Right atrium auricular region (tissue), 2 donors: Measurements from ENCODE around the gene CBLB. TPM values are rescaled to one million over a fixed set of nuclear protein-coding genes. Genes with fewer than 3 reads are reported as not detected.

Source experiments
- DNase-seq: peaks from one replicate; pipeline ENCODE4 v3.0.0-alpha.2; 2019; ENCODE audit warnings: low spot score
- H3K27ac ChIP-seq, 2 donors: fragments of 200-600 bp; sonication (generic); 1 replicate in 1 of 2; 2 replicates in 1 of 2; pipeline ENCODE4 v1.5.1; 2016 to 2019
- H3K27me3 ChIP-seq, 2 donors: fragments of 200-600 bp; sonication (generic); one replicate each; pipeline versions ENCODE4 v1.5.1 to v1.6.0; 2017 to 2019
- H3K36me3 ChIP-seq: fragments of 200-600 bp; sonication (generic); one replicate; pipeline ENCODE4 v1.5.1; 2016
- H3K4me1 ChIP-seq, 2 donors: fragments of 200-600 bp; sonication (generic); one replicate each; pipeline versions ENCODE4 v1.5.1 to v1.6.0; 2017 to 2019
- H3K4me3 ChIP-seq, 2 donors: fragments of 200-600 bp; sonication (generic); 1 replicate in 1 of 2; 2 replicates in 1 of 2; pipeline ENCODE4 v1.5.1; 2017 to 2019; ENCODE audit warnings: mild to moderate bottlenecking in 1 of 2, moderate library complexity in 1 of 2
- H3K9me3 ChIP-seq, 2 donors: fragments of 200-600 bp; sonication (generic); one replicate each; pipeline ENCODE4 v1.5.1; 2019
- total RNA-seq, 2 donors: library from RNA; depleted of rRNA; stranded (reverse); fragments of >200 nt; gene quantifications; one replicate each; pipeline ENCODE4 v1.1.0, GENCODE V29; 2016
- TF ChIP-seq, protein P1 (sequence below), 2 donors: fragments of 200-600 bp; sonication (generic); IDR thresholded peaks; one replicate each; pipeline ENCODE4 v1.5.1; 2019; ENCODE audit warnings: antibody characterized with exemption in 2 of 2

CBLB gene
- total RNA-seq, 2 donors from 2014 or later, result 24.6 to 27.3 TPM

GRCh38 chr3:105829871-105830622, 38.8 kb downstream of the CBLB start:
- H3K4me3 ChIP-seq, result no peak overlapping the region
- TF ChIP-seq, protein P1, sequence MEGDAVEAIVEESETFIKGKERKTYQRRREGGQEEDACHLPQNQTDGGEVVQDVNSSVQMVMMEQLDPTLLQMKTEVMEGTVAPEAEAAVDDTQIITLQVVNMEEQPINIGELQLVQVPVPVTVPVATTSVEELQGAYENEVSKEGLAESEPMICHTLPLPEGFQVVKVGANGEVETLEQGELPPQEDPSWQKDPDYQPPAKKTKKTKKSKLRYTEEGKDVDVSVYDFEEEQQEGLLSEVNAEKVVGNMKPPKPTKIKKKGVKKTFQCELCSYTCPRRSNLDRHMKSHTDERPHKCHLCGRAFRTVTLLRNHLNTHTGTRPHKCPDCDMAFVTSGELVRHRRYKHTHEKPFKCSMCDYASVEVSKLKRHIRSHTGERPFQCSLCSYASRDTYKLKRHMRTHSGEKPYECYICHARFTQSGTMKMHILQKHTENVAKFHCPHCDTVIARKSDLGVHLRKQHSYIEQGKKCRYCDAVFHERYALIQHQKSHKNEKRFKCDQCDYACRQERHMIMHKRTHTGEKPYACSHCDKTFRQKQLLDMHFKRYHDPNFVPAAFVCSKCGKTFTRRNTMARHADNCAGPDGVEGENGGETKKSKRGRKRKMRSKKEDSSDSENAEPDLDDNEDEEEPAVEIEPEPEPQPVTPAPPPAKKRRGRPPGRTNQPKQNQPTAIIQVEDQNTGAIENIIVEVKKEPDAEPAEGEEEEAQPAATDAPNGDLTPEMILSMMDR (IDR thresholded peaks at IDR 0.05), result no peak
- no peaks in the 10 kb centered on the region for H3K36me3 ChIP-seq
- peak overlapping the region in 1 of 2 donors; percentile 24 for H3K27ac ChIP-seq
- H3K4me1 ChIP-seq, result peaks cover 0 to 57% of the 10 kb centered on the region in 2 donors
- DNase-seq, result no peak
- no peaks in the 10 kb centered on the region for H3K27me3 ChIP-seq
- no peaks in the 10 kb centered on the region for H3K9me3 ChIP-seq

DNA sequence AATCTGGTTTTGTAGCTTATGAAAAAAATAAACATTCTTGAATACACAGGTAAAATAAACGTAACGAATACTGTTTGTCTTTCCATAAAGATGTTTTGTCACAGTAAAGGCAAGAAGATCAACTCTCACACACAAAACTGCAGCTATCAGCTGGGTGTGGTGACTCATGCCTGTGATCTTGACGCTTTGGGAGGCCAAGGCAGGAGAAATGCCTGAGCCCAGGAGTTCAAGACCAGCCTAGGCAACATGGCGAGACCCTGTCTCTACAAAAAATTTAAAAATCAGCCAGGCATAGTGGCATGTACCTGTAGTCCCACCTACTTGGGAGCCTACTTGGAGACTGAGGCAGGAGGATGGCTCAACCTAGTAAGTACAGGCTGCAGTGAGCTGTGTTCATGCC, 39.6 kb downstream of the CBLB start:
- Histone ChIP-seq H3K27me3 (no peaks in the 10 kb centered on the region), H3K4me3 (no peak overlapping the region), H3K9me3 (no peaks in the 10 kb centered on the region), H3K36me3 (no peaks in the 10 kb centered on the region), H3K27ac (peak overlapping the region in 1 of 2 donors; percentile 18), H3K4me1 (peaks cover 0 to 60% of the 10 kb centered on the region in 2 donors)
- TF ChIP-seq, protein P1 (IDR thresholded peaks at IDR 0.05), result no peak
- no peak for DNase-seq

GRCh38 chr3:105828703-105829102, 40.1 kb downstream of the CBLB start:
- no peaks in the 10 kb centered on the region for H3K9me3 ChIP-seq
- no peaks in the 10 kb centered on the region for H3K27me3 ChIP-seq
- peak overlapping the region in 1 of 2 donors; percentile 18 for H3K27ac ChIP-seq
- no peak overlapping the region for H3K4me3 ChIP-seq
- no peaks in the 10 kb centered on the region for H3K36me3 ChIP-seq
- peaks cover 0 to 66% of the 10 kb centered on the region in 2 donors for H3K4me1 ChIP-seq
- TF ChIP-seq, protein P1 (IDR thresholded peaks at IDR 0.05), result no peak
- DNase-seq, result no peak

GRCh38 chr3:105827959-105828358, 40.9 kb downstream of the CBLB start:
- peak; percentile 69 for DNase-seq
- H3K4me1 ChIP-seq, result peaks cover 0 to 69% of the 10 kb centered on the region in 2 donors
- H3K27ac ChIP-seq, result peak overlapping the region; percentile 41 to 92
- TF ChIP-seq, protein P1 (IDR thresholded peaks at IDR 0.05), result peak in 1 of 2 donors; percentile 35
- H3K4me3 ChIP-seq, result no peak overlapping the region
- no peaks in the 10 kb centered on the region for H3K27me3 ChIP-seq
- H3K36me3 ChIP-seq, result no peaks in the 10 kb centered on the region
- H3K9me3 ChIP-seq, result no peaks in the 10 kb centered on the region

DNA sequence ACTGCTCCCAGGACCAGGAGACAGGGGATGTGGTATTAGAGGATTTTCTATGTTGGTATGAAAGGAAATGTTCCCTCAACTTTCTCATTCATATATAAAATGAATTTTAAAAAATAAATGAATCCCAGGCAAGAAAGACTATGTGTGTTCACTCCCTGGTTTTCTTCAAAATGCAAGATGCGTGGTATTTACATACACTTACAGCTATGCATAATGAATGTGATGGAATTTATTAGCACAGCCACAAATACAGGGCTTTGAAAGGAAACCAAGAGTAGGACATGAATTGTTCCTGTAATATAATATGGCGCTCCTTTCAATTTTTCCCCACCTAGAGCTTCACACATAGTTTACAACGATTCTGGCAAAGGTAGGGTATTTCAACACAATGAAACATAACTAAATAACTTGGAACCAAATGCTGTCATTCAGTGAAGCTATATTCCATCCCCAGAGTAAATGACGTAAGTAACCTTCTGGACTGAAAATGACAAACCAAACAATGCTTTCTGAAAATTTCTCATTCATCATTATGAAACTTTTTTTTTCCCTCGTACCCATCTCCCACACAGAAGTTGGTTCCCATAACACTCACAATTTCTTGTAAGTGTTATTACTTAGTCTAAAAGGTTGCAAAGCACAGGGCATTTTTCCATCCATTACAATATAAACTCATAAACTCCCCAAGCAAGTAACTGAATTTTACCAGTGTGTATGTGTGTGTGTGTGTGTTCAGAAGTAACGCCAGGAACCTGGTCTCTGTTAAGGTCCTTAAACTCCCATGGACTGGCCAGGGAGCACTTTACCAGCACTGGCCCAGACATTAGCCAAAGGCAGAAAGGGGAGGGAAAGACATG, 41.8 kb downstream of the CBLB start:
- Histone ChIP-seq H3K4me3 (no peak overlapping the region), H3K4me1 (peaks cover 0 to 69% of the 10 kb centered on the region in 2 donors), H3K36me3 (no peaks in the 10 kb centered on the region), H3K27me3 (no peaks in the 10 kb centered on the region), H3K27ac (peak overlapping the region; percentile 41 to 92), H3K9me3 (no peaks in the 10 kb centered on the region)
- TF ChIP-seq, protein P1 (IDR thresholded peaks at IDR 0.05), result no peak
- no peak for DNase-seq
